Measurements from ENCODE around the gene ENO4.

ENO4 gene

DNA sequence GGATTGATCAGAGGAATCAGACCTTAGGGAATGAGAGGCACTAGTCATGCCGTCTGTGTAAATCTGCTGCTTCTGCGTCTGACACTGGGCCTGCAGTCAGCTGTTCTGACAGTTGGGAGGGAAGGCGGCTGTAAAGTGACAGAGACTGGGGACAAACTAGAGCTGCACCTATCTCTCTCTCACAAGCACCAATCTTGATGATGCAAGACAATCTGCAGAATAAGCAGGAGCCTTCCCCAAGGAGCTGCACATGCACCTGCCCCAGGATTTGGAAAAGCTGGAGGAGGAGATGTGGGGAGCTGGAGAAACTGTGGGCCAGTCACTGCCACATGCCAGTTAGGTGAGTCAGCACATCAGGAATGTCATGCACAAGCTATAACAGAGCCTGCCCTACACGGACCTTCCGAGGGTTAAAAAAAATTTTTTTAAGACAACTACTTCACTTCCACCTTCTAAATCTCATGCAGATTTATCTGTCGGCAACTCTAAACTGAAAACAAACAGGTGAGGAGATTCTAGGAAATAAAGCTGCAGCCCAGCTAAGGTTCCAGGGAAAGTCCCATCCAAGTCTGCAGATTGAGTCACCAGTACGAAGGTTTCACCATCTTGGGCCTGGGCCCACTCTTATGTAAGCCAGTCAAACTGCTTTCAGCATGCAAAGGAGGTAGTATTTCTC is 39.2 kb downstream of the ENO4 start:
- no peak for TF ChIP-seq EZH2phosphoT487 (conservative IDR thresholded peaks at IDR 0.05; ENCODE audit: low read length)
- TF ChIP-seq, protein P1, sequence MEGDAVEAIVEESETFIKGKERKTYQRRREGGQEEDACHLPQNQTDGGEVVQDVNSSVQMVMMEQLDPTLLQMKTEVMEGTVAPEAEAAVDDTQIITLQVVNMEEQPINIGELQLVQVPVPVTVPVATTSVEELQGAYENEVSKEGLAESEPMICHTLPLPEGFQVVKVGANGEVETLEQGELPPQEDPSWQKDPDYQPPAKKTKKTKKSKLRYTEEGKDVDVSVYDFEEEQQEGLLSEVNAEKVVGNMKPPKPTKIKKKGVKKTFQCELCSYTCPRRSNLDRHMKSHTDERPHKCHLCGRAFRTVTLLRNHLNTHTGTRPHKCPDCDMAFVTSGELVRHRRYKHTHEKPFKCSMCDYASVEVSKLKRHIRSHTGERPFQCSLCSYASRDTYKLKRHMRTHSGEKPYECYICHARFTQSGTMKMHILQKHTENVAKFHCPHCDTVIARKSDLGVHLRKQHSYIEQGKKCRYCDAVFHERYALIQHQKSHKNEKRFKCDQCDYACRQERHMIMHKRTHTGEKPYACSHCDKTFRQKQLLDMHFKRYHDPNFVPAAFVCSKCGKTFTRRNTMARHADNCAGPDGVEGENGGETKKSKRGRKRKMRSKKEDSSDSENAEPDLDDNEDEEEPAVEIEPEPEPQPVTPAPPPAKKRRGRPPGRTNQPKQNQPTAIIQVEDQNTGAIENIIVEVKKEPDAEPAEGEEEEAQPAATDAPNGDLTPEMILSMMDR (IDR thresholded peaks at IDR 0.05; ENCODE audit: insufficient read depth, low read length, poor library complexity, severe bottlenecking): no peak
- no peak overlapping the region for H3K9ac ChIP-seq (ENCODE audit: low read length)
- H3K27ac ChIP-seq (ENCODE audit: low read depth, low read length): no peak overlapping the region

DNA sequence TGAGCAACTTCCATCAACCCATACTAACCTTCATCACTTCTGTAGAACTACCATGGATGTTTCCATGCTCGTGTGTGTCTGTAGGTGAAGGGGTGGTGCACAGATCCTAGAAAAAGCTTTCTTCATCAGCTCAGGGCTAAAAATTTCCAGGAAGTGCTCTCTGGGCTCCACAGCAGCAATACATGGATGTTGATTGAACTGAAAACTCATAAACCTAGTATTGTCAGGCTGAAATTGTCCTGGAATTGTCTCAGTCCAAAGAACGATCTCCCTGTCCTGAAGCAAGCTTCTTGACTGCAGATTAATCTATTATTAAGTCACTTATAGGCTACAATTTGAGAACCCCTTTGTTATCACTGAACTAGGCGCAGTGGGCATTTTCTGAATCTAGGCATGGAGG is 39.8 kb downstream of the ENO4 start:
- Histone ChIP-seq H3K9ac (ENCODE audit: low read length) (no peak overlapping the region), H3K9me3 (ENCODE audit: insufficient read depth, low read length) (no peaks in the 10 kb centered on the region), H3K4me2 (ENCODE audit: low read depth, low read length, poor library complexity, severe bottlenecking) (no peak overlapping the region), H3K4me3 (ENCODE audit: insufficient read depth, low read length, poor library complexity, severe bottlenecking) (no peak overlapping the region), H3K27ac (ENCODE audit: low read depth, low read length) (no peak overlapping the region), H2AFZ (ENCODE audit: low read depth, low read length, severe bottlenecking) (no peak overlapping the region), H4K20me1 (ENCODE audit: low read depth, low read length) (no peaks in the 10 kb centered on the region), H3K79me2 (ENCODE audit: insufficient read depth, low read length) (no peaks in the 10 kb centered on the region), H3F3A (ENCODE audit: insufficient read depth) (no peaks in the 10 kb centered on the region), H3K36me3 (ENCODE audit: low read length) (no peaks in the 10 kb centered on the region), H3K27me3 (ENCODE audit: low read length) (no peaks in the 10 kb centered on the region), H3K9me2 (replicated peaks; ENCODE audit: insufficient read depth, low read length) (no peaks in the 10 kb centered on the region)
- no peak for TF ChIP-seq EZH2phosphoT487 (conservative IDR thresholded peaks at IDR 0.05; ENCODE audit: low read length)
- TF ChIP-seq, protein P1 (IDR thresholded peaks at IDR 0.05; ENCODE audit: insufficient read depth, low read length, poor library complexity, severe bottlenecking): no peak

More for the DNA sequence above, 39.2 kb downstream of the ENO4 start:
- no peaks in the 10 kb centered on the region for H3K36me3 ChIP-seq (ENCODE audit: low read length)
- H3K4me3 ChIP-seq (ENCODE audit: insufficient read depth, low read length, poor library complexity, severe bottlenecking): no peak overlapping the region
- no peaks in the 10 kb centered on the region for H3K27me3 ChIP-seq (ENCODE audit: low read length)
- H4K20me1 ChIP-seq (ENCODE audit: low read depth, low read length): no peaks in the 10 kb centered on the region
- H2AFZ ChIP-seq (ENCODE audit: low read depth, low read length, severe bottlenecking): no peak overlapping the region
- no peak overlapping the region for H3K4me2 ChIP-seq (ENCODE audit: low read depth, low read length, poor library complexity, severe bottlenecking)
- no peaks in the 10 kb centered on the region for H3K9me3 ChIP-seq (ENCODE audit: insufficient read depth, low read length)
- H3F3A ChIP-seq (ENCODE audit: insufficient read depth): no peaks in the 10 kb centered on the region
- no peaks in the 10 kb centered on the region for H3K79me2 ChIP-seq (ENCODE audit: insufficient read depth, low read length)
- no peaks in the 10 kb centered on the region for H3K9me2 ChIP-seq (replicated peaks; ENCODE audit: insufficient read depth, low read length)

DNA sequence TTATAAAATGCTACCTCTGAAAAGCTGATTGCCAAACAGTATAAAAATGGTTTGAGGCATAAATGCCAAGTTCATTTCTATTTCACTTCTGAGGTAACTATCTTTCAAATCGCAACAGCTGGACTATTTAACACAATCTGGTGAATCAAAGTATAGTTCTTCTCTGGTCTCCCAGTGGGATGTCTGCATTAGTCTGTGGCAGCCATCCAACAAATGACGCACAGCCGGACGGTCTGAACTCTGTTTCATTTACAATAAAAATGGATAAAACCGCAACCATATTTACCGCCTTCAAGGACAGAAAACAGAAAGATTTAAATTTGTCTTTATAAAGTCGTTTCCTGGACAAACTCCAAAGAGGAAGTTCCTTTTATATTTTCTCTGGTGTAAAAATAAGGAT is 41.9 kb downstream of the ENO4 start:
- Histone ChIP-seq H3K4me2 (ENCODE audit: low read depth, low read length, poor library complexity, severe bottlenecking) (no peak overlapping the region), H3K9me2 (replicated peaks; ENCODE audit: insufficient read depth, low read length) (no peaks in the 10 kb centered on the region), H3K27me3 (ENCODE audit: low read length) (no peaks in the 10 kb centered on the region), H3K4me3 (ENCODE audit: insufficient read depth, low read length, poor library complexity, severe bottlenecking) (no peak overlapping the region), H3K79me2 (ENCODE audit: insufficient read depth, low read length) (no peaks in the 10 kb centered on the region), H3K27ac (ENCODE audit: low read depth, low read length) (no peak overlapping the region), H3K9ac (ENCODE audit: low read length) (no peak overlapping the region), H4K20me1 (ENCODE audit: low read depth, low read length) (no peaks in the 10 kb centered on the region), H3K9me3 (ENCODE audit: insufficient read depth, low read length) (no peaks in the 10 kb centered on the region), H3K36me3 (ENCODE audit: low read length) (no peaks in the 10 kb centered on the region), H2AFZ (ENCODE audit: low read depth, low read length, severe bottlenecking) (no peak overlapping the region), H3F3A (ENCODE audit: insufficient read depth) (no peaks in the 10 kb centered on the region)
- TF ChIP-seq, protein P1 (IDR thresholded peaks at IDR 0.05; ENCODE audit: insufficient read depth, low read length, poor library complexity, severe bottlenecking): no peak
- TF ChIP-seq EZH2phosphoT487 (conservative IDR thresholded peaks at IDR 0.05; ENCODE audit: low read length): no peak
